Heart left ventricle (tissue), 16 donors: ENCODE measurements around the gene ASCC2. TPM values are rescaled to one million over a fixed set of nuclear protein-coding genes. Genes with fewer than 3 reads are reported as not detected.
A peak's percentile ranks its signal among the peaks of the same experiment; 100 is the strongest.
"Not testable (repeated sequence)": the region's sequence is repeated elsewhere in the genome, so short reads cannot be mapped to it uniquely, and the experiment has no call there.

Experiments used
- ATAC-seq, 4 donors: fragments of 200-7000 bp; cut with Tn5 transposase; one replicate each; pipeline ENCODE4 v1.9.1; 2020 to 2022; ENCODE audit warnings: moderate library complexity in 4 of 4, mild to moderate bottlenecking in 3 of 4, moderate number of reproducible peaks in 1 of 4
- DNase-seq, 5 donors: peaks; one replicate each; pipeline ENCODE4 v3.0.0-alpha.2; 2020
- H3K27ac ChIP-seq, 12 donors: fragments of 200-600 bp; sonication (generic) in 4 of 12; one replicate each; pipeline versions ENCODE4 v1.5.0 to v1.8.0; 2016 to 2022; ENCODE audit warnings: mild to moderate bottlenecking in 2 of 12
- H3K27me3 ChIP-seq, 9 donors: fragments of 200-600 bp; sonication (generic) in 2 of 9; one replicate each; pipeline versions ENCODE4 v1.5.1 to v1.8.0; 2016 to 2022; ENCODE audit warnings: mild to moderate bottlenecking in 3 of 9
- H3K36me3 ChIP-seq, 9 donors: fragments of 200-600 bp; sonication (generic) in 2 of 9; one replicate each; pipeline versions ENCODE4 v1.5.0 to v1.8.0; 2018 to 2022; ENCODE audit warnings: mild to moderate bottlenecking in 2 of 9
- H3K4me1 ChIP-seq, 12 donors: fragments of 200-600 bp; sonication (generic) in 4 of 12; one replicate each; pipeline versions ENCODE4 v1.5.0 to v1.8.0; 2016 to 2022; ENCODE audit warnings: mild to moderate bottlenecking in 3 of 12
- H3K4me3 ChIP-seq, 12 donors: fragments of 200-600 bp; sonication (generic) in 4 of 12; one replicate each; pipeline versions ENCODE4 v1.5.0 to v1.8.0; 2017 to 2022; ENCODE audit warnings: mild to moderate bottlenecking in 9 of 12, moderate library complexity in 4 of 12
- H3K9me3 ChIP-seq, 12 donors: fragments of 200-600 bp; sonication (generic) in 4 of 12; one replicate each; pipeline versions ENCODE4 v1.5.0 to v1.8.0; 2016 to 2022; ENCODE audit warnings: mild to moderate bottlenecking in 1 of 12
- POLR2A ChIP-seq, 2 donors: fragments of 450-650 bp; IDR thresholded peaks; one replicate each; pipeline ENCODE4 v1.6.1; 2017; ENCODE audit warnings: antibody characterized with exemption in 2 of 2, mild to moderate bottlenecking in 2 of 2, moderate library complexity in 2 of 2
- WGBS, 4 donors: extraction: QIAGEN DNeasy Blood & Tissue Kit in 2 of 4; methylation state at CpG; one replicate each; pipeline versions ENCODE4 v1.1.5 to v1.1.7; 2013 to 2018; 5-methylcytosine and 5-hydroxymethylcytosine counted together
- intact Hi-C, 10 donors: fragments of 100-400 bp; cut with DNase I; formaldehyde crosslinking; loops; one replicate each; pipeline versions ENCODE4 v1.11.1 to v1.14.2; 2022
- polyA plus RNA-seq, 2 donors: library from polyadenylated mRNA; stranded (reverse); fragments of 200-250 nt; gene quantifications; one replicate each; pipeline ENCODE4 v1.2.3, GENCODE V29; 2013
- total RNA-seq, 9 donors: library from RNA; depleted of rRNA in 2 of 9; stranded (reverse); fragments of >200 nt in 2 of 9; fragmentation: NEBNext Ultra II Directional in 3 of 9; extraction: Animal tissue kit (Norgen Biotek cat#: 25700) in 3 of 9; gene quantifications; one replicate each; pipeline versions ENCODE4 v1.1.0 to v1.2.4, GENCODE V29; 2016 to 2023
- TF ChIP-seq, protein P1 (sequence below), 12 donors: fragments of 200-600 bp; sonication (generic) in 4 of 12; IDR thresholded peaks; one replicate each; pipeline versions ENCODE4 v1.5.0 to v1.8.0; 2018 to 2022; ENCODE audit warnings: antibody characterized with exemption in 12 of 12, mild to moderate bottlenecking in 5 of 12
- donor health status: ischemic (EF 13 %, LVEDD 7.1; RV severe dilation, severe dysfunction).
- donor health status: healthy with polysubstance abuse.
- donor health status: DM: no; HTN: yes; CAD: no.
- donor health status: DM: no; HTN: no; CAD: no.
- donor health status: ischemic (EF 25% LVEDD 6.9; RV normal size, moderate dysfunction).
- donor health status: ischemic (EF 25% LVEDD 5.7; RV mildly dilated, moderate dysfunction).
- donor health status: healthy.
- donor health status: DM: yes; HTN: yes; CAD: no.
- donor health status: ischemic (EF 35%, LVEDD 5.7; RV mildly dilated, moderate dysfunction).
- donor health status: nonischemic (EF 11% LVEDD 7.7; RV severe dilation, severe dysfunction).
- donor health status: DM: yes; HTN: yes; CAD: no.
- donor health status: PGD.
- donor health status: ischemic (EF 29% LVEDD 5.4; RV normal size, mild dysfunction).
- donor health status: nonischemic (EF 23%, LVEDD 6.1; RV moderate dilation, normal function).

Gene ASCC2
- total and polyA plus RNA-seq, 11 donors, result 23.6 to 77.1 (median 36.7) TPM

DNA sequence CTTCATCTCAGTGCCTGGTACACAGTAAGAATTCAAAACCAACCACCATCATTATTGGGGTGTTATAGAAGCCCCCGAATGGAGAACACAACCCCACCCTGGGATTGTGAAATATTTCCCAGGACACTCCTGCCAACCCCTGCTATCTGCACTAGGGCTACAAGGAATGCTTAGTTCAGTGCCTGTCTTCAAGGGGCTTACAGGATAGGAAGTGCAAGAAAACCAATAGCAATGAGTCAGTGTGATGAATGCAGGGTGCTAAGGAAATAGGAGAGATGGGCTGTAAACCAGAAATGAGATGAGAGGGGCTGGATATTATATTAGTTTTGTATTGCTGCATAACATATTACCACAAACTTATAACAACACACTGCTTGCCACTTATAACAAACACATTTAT lies 965 bp upstream of the ASCC2 start:
- 71 to 92% (median 83%) methylated on average over 1 of the region's 1 CpG for WGBS, 4 donors
- H3K27me3 ChIP-seq, result no peaks in the 10 kb centered on the region
- intact Hi-C loops, result loop anchor here in 9 of 10 donors (2.0 to 10.0 kb wide), 9 partner anchors 43 to 168 kb away; partner anchors contain the start of genes MTMR3 (in 5 of the 9), UQCR10 (in 2 of the 9) and ZMAT5 (in 2 of the 9)
- DNase-seq (no peak), ATAC-seq (no peak)
- H3K27ac ChIP-seq, result peak overlapping the region in 6 of 12 donors; percentile 76 to 94 (median 84)
- H3K4me3 ChIP-seq, result peak overlapping the region in 2 of 12 donors; percentile 89 to 93
- peaks cover 3 to 37% (median 19%) of the 10 kb centered on the region in 12 donors for H3K4me1 ChIP-seq
- no peaks in the 10 kb centered on the region for H3K9me3 ChIP-seq
- TF ChIP-seq, protein P1, sequence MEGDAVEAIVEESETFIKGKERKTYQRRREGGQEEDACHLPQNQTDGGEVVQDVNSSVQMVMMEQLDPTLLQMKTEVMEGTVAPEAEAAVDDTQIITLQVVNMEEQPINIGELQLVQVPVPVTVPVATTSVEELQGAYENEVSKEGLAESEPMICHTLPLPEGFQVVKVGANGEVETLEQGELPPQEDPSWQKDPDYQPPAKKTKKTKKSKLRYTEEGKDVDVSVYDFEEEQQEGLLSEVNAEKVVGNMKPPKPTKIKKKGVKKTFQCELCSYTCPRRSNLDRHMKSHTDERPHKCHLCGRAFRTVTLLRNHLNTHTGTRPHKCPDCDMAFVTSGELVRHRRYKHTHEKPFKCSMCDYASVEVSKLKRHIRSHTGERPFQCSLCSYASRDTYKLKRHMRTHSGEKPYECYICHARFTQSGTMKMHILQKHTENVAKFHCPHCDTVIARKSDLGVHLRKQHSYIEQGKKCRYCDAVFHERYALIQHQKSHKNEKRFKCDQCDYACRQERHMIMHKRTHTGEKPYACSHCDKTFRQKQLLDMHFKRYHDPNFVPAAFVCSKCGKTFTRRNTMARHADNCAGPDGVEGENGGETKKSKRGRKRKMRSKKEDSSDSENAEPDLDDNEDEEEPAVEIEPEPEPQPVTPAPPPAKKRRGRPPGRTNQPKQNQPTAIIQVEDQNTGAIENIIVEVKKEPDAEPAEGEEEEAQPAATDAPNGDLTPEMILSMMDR (IDR thresholded peaks at IDR 0.05), result no peak
- TF ChIP-seq POLR2A (IDR thresholded peaks at IDR 0.05), result no peak
- H3K36me3 ChIP-seq, result peaks cover 0 to 18% (median 7%) of the 10 kb centered on the region in 9 donors

DNA sequence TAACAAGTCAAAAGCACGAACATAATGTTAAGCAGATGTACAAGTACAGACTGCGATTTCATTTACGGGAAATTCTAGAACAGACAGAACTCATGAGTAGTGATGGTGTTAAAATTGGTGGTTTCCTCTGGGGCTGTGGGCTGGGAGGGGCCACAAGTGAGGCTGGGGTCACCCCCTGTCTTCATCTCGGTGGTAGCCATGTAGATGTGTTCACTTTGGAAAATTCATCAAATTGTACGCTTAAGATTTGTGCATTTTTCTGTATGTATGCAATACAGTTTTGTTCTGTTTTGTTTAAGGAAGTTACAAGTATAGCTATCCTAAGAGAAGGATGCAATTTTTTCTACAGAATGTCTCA lies 504 bp upstream of the ASCC2 start:
- ATAC-seq, result peak in 2 of 4 donors; percentile 0 to 3
- Histone ChIP-seq H3K4me3 (peak overlapping the region; percentile 70 to 98 (median 88)), H3K36me3 (peaks cover 0 to 22% (median 11%) of the 10 kb centered on the region in 9 donors), H3K4me1 (peaks cover 3 to 42% (median 20%) of the 10 kb centered on the region in 12 donors), H3K27ac (peak overlapping the region; percentile 41 to 94 (median 80)), H3K27me3 (no peaks in the 10 kb centered on the region), H3K9me3 (no peaks in the 10 kb centered on the region)
- intact Hi-C loops, result loop anchor here in 9 of 10 donors (1.0 to 10.0 kb wide), 10 partner anchors 44 to 169 kb away; partner anchors contain the start of genes MTMR3 (in 6 of the 9), UQCR10 (in 2 of the 9) and ZMAT5 (in 2 of the 9)
- TF ChIP-seq, protein P1 (IDR thresholded peaks at IDR 0.05), result no peak
- TF ChIP-seq POLR2A (IDR thresholded peaks at IDR 0.05), result no peak
- 25 to 28% (median 26%) methylated on average over 5 of the region's 5 CpGs for WGBS, 4 donors
- no peak for DNase-seq

DNA sequence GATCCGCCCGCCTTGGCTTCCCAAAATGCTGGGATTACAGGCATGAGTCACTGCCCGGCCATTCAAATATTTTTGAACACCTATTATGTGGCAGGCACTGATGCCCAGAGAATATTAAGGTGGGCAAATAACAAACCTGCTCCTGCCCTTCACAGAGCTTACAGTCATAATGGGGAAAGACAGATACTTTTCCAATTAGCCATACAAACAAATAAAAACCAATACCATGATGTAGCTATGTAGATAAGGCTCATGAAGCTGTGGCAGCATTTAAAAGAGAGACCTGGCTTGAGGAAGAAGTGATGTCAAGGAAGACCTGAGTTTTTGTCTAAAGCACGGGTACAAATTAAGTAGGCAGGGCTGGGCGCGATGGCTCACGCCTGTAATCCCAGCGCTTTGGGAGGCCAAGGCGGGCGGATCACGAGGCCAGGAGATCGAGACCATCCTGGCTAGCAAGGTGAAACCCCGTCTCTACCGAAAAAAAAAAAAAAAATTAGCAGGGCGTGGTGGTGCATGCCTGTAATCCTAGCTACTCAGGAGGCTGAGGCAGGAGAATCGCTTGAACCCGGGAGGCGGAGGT lies 1.2 kb downstream of the ASCC2 start:
- 92 to 95% (median 93%) methylated on average over 18 of the region's 18 CpGs for WGBS, 4 donors
- not testable (repeated sequence) for H3K27me3 ChIP-seq, H3K9me3 ChIP-seq, DNase-seq, H3K27ac ChIP-seq, ATAC-seq
- H3K4me1 ChIP-seq, result peaks cover 3 to 58% (median 28%) of the 10 kb centered on the region in 12 donors
- intact Hi-C loops, result loop anchor here in 8 of 10 donors (5.0 to 10.0 kb wide), 7 partner anchors 45 to 170 kb away; partner anchors contain the start of genes MTMR3 (in 4 of the 8), UQCR10 (in 2 of the 8) and ZMAT5 (in 2 of the 8)
- H3K36me3 ChIP-seq, result peaks cover 0 to 39% (median 25%) of the 10 kb centered on the region in 9 donors
- peak overlapping the region in 8 of 12 donors; percentile 70 to 93 (median 90) for H3K4me3 ChIP-seq

DNA sequence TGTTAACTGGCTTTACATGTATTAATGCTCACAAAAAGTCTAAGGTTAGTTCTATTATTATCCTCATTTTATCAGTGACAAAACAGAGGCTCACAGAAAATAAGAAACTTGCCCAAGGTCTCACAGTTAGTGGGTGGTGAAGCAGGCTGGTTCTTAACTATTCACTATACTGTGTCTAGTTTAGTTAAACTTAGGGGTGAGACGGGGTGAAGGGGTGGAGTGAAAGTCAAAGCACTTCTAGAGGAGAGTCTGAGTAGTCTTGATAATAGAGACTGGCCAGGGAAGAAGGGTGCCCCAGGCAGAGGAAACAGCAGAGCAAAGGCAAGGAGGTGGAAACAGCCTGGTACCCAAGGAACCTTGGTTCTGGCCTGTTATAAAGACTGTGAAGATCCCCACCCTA lies 4.0 kb downstream of the ASCC2 start:
- Histone ChIP-seq H3K4me3 (no peak overlapping the region), H3K27ac (peak overlapping the region in 9 of 12 donors; percentile 19 to 88 (median 62)), H3K9me3 (no peaks in the 10 kb centered on the region), H3K27me3 (no peaks in the 10 kb centered on the region), H3K4me1 (peaks cover 3 to 76% (median 39%) of the 10 kb centered on the region in 12 donors), H3K36me3 (peaks cover 0 to 64% (median 42%) of the 10 kb centered on the region in 9 donors)
- 69 to 85% (median 76%) methylated on average over 1 of the region's 1 CpG for WGBS, 4 donors
- no peak for DNase-seq
- intact Hi-C loops, result loop anchor here in 8 of 10 donors (5.0 to 10.0 kb wide), 5 partner anchors 51 to 171 kb away; partner anchors contain the start of genes UQCR10 (in 3 of the 8), ZMAT5 (in 3 of the 8) and MTMR3 (in 2 of the 8)
- TF ChIP-seq POLR2A (IDR thresholded peaks at IDR 0.05), result no peak
- TF ChIP-seq, protein P1 (IDR thresholded peaks at IDR 0.05), result no peak
- no peak for ATAC-seq
